ENCODE data around the gene MMP10.

The MMP10 gene

DNA sequence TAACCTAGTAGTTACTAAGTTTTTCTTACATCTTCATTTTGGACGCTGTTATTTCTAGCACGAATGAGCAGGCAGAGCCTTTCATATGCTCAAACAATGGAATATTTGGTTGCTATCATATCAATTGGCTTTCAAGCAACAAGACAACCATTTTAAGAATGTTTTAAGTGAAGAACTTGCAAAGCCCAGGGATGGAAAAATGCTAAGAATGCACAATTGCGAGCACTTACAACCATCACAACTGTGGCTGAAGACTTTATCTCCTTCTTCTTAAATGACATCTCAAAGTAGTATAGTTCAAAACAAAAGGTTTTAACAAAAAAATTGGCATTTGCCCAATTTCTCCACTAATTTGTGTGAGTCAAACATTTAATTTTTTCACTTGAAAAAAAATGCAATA is 25.9 kb upstream of the MMP10 start:
- TF ChIP-seq FOXP2 (optimal IDR thresholded peaks at IDR 0.05; ENCODE audit: borderline replicate concordance, extremely low read depth, extremely low read length, insufficient read depth): no peak
- TF ChIP-seq TAF1 (IDR thresholded peaks at IDR 0.05; ENCODE audit: borderline replicate concordance, insufficient read depth, low read length): no peak
- TF ChIP-seq, protein P1, sequence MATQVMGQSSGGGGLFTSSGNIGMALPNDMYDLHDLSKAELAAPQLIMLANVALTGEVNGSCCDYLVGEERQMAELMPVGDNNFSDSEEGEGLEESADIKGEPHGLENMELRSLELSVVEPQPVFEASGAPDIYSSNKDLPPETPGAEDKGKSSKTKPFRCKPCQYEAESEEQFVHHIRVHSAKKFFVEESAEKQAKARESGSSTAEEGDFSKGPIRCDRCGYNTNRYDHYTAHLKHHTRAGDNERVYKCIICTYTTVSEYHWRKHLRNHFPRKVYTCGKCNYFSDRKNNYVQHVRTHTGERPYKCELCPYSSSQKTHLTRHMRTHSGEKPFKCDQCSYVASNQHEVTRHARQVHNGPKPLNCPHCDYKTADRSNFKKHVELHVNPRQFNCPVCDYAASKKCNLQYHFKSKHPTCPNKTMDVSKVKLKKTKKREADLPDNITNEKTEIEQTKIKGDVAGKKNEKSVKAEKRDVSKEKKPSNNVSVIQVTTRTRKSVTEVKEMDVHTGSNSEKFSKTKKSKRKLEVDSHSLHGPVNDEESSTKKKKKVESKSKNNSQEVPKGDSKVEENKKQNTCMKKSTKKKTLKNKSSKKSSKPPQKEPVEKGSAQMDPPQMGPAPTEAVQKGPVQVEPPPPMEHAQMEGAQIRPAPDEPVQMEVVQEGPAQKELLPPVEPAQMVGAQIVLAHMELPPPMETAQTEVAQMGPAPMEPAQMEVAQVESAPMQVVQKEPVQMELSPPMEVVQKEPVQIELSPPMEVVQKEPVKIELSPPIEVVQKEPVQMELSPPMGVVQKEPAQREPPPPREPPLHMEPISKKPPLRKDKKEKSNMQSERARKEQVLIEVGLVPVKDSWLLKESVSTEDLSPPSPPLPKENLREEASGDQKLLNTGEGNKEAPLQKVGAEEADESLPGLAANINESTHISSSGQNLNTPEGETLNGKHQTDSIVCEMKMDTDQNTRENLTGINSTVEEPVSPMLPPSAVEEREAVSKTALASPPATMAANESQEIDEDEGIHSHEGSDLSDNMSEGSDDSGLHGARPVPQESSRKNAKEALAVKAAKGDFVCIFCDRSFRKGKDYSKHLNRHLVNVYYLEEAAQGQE (IDR thresholded peaks at IDR 0.05; ENCODE audit: insufficient read depth in 1 of 2, low read depth in 2 of 2, low read length in 2 of 2): no peak
- TF ChIP-seq SIN3A (IDR thresholded peaks at IDR 0.05; ENCODE audit: borderline replicate concordance, insufficient read depth, low read length): no peak
- TF ChIP-seq POLR2AphosphoS5 (IDR thresholded peaks at IDR 0.05; ENCODE audit: low read depth, low read length): no peak

DNA sequence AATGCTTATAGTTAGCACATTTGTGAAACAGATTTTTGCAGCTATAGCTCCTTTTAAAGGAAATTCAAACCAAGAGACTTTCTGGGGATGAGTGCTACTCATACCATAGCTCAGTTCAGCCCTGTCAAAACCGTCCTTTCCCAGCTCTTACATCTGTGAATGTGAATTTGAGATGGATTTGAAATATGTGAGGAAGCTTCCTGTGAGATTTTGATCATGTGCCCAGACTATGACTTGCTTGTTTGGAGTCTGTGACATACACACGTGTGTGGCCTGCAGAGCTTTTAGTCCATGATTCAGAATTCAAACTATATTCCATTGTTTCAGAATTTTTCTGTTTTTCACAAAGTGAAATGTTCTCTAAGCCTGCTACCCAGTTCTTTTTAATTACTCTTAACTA is 21.9 kb upstream of the MMP10 start:
- TF ChIP-seq, protein P1 (IDR thresholded peaks at IDR 0.05; ENCODE audit: insufficient read depth in 1 of 2, low read depth in 2 of 2, low read length in 2 of 2): no peak
- TF ChIP-seq POLR2AphosphoS5 (IDR thresholded peaks at IDR 0.05; ENCODE audit: low read depth, low read length): no peak
- TF ChIP-seq SIN3A (IDR thresholded peaks at IDR 0.05; ENCODE audit: borderline replicate concordance, insufficient read depth, low read length): no peak
- no peak for TF ChIP-seq FOXP2 (optimal IDR thresholded peaks at IDR 0.05; ENCODE audit: borderline replicate concordance, extremely low read depth, extremely low read length, insufficient read depth)
- no peak for TF ChIP-seq TAF1 (IDR thresholded peaks at IDR 0.05; ENCODE audit: borderline replicate concordance, insufficient read depth, low read length)

DNA sequence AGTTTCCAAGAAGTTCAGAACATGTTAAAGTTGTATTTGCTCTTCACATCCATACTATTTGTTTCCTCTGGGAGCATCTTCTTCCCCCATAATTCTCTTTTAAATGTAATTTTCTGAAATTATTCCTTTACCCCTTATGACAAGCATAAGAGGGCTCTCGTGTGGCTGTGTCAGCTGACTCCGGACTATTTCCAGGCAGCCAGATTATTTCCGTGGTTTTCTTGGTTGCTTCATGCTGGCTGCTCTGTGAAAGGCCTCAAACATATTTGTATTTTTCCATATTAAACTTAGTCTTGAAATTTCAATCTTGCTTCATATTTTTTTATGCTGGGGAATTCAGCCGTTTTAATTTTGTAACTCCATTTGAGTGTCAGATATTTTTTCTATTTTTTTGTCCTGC is 20.3 kb upstream of the MMP10 start:
- TF ChIP-seq, protein P1 (IDR thresholded peaks at IDR 0.05; ENCODE audit: insufficient read depth in 1 of 2, low read depth in 2 of 2, low read length in 2 of 2): no peak
- TF ChIP-seq POLR2AphosphoS5 (IDR thresholded peaks at IDR 0.05; ENCODE audit: low read depth, low read length): no peak
- no peak for TF ChIP-seq SIN3A (IDR thresholded peaks at IDR 0.05; ENCODE audit: borderline replicate concordance, insufficient read depth, low read length)
- no peak for TF ChIP-seq TAF1 (IDR thresholded peaks at IDR 0.05; ENCODE audit: borderline replicate concordance, insufficient read depth, low read length)

DNA sequence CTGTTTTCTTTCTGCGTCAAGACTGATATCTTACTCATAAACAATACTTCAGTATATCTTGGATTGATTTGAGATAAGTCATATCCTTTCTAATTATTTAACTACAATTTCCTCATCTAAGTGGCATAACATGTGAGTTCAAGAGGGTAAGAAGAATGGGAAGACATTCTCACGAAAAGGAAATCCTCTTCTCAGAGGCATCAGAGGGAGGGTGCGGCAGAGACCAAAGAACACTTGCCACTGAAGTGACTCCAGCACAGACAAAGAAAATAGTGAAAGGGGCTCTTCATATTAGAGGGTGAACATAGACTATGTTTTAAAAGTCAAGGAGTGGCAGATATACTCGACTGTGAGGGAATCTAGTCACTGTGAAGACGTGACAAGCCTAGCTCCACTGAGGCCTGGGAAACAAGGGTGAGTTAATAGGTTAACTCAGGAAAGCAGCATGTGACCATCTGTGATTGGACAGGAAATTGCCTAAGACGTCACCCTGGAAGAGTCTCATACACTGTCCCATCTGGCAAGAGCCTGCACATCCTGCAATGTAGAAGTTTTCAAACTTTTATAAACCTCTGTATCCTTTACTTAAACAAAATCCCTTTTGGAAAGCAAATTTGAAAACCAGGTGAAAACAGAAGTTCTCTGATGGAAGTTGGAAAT is 19.4 kb upstream of the MMP10 start:
- TF ChIP-seq TAF1 (IDR thresholded peaks at IDR 0.05; ENCODE audit: borderline replicate concordance, insufficient read depth, low read length) (no peak), FOXP2 (optimal IDR thresholded peaks at IDR 0.05; ENCODE audit: borderline replicate concordance, extremely low read depth, extremely low read length, insufficient read depth) (no peak), POLR2AphosphoS5 (IDR thresholded peaks at IDR 0.05; ENCODE audit: low read depth, low read length) (no peak), SIN3A (IDR thresholded peaks at IDR 0.05; ENCODE audit: borderline replicate concordance, insufficient read depth, low read length) (no peak)
- TF ChIP-seq, protein P1 (IDR thresholded peaks at IDR 0.05; ENCODE audit: insufficient read depth in 1 of 2, low read depth in 2 of 2, low read length in 2 of 2): no peak

All from PFSK-1 (cell line).